HG03520 (cell line): ENCODE data around the gene TM7SF3.

ENCODE experiments used
- ATAC-seq: cut with Tn5 transposase; IDR thresholded peaks from one replicate; pipeline ENCODE4 v1.9.1; 2021; ENCODE audit warnings: mild to moderate bottlenecking, moderate library complexity; ENCODE audit not compliant: unreplicated experiment

TM7SF3 gene

DNA sequence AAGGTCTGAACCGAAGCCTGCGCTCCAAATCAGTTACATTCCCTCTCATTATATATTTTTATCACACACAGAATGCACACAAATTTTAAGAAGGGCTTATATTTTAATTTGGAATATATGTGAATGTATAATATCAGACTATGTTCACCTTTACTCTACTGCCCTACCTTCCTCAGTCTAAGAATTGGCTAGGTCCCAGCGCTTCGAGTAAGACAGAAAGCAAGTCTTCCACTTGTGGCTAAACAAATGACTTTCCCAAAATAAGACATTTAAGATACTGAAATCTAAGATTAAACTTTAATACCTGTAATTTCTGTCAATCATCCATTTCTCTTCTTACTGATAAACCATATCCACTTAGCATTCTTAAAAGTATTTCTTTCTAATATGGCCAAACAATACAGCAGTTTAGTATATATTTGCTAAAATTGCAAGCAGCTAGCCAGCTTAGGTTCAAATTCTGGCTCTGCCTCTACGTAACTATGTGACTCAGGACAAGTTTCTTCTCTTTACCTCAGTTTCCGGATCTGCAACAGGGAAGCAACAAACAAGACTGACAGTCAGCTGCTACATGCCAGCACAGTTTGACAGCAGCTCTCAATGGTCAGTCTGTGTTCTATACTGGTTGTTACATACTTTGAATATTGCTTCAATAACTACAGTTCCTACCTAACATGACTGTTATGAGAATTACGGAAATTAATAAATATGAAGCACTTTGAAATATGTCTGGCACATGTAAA, 78.4 kb downstream of the TM7SF3 start:
- no peak for ATAC-seq

DNA sequence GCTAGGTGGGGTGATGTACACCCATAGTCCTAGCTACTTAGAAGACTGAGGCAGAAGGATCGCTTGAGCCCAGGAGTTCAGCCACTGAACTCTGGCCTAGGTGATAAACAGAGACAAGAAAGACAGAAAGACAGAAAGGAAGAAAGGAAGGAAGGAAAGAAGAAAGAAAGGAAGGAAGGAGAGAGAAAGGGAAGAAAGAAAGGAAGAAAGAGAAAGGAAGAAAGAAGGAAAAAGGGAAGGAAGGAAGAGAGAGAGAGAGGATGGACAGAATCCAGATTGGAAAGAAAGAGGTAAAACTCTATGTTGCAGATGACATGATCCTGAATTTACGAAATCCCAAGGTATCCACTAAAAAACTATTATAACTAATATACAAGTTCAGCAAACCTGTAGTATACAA, 84.6 kb downstream of the TM7SF3 start:
- no peak for ATAC-seq

DNA sequence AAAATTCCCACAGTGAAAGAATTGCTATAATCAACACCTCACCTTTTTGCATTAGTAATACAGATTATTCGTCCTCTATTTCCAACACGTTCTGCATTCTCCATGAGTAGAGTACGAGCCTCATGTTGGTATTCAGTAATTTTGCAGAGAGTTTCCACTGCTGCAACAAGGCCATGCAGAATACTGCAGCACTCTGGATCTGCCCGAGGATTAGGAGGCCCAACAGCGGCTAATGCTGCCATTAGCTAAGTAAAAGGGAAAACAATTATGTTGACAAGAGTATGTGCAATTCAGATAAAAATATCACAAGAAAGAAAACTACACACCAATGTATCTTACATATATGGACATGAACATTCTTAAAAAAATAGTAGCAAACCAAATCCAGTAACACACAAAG, 85.5 kb downstream of the TM7SF3 start:
- ATAC-seq, result no peak
